Measurements from ENCODE around the gene ZSCAN9.

ZSCAN9 gene

GRCh38 chr6:28209753-28210535 is 15.1 kb upstream of the ZSCAN9 start:
- H3K9me3 ChIP-seq (replicated peaks; ENCODE audit: low read length), result no peaks in the 10 kb centered on the region
- peaks cover 19% of the 10 kb centered on the region for H3K4me1 ChIP-seq (ENCODE audit: control insufficient read depth, insufficient read depth, low read length)
- H3K27me3 ChIP-seq (ENCODE audit: control insufficient read depth, insufficient read depth, low read length), result peaks cover 73% of the 10 kb centered on the region
- H3K4me2 ChIP-seq (ENCODE audit: low read length), result no peak overlapping the region
- H3K4me3 ChIP-seq (ENCODE audit: low read length), result no peak overlapping the region
- H3K9ac ChIP-seq (ENCODE audit: low read depth, low read length), result no peak overlapping the region
- H3K36me3 ChIP-seq (ENCODE audit: insufficient read depth, low read length), result no peaks in the 10 kb centered on the region

GRCh38 chr6:28211840-28212509 is 13.1 kb upstream of the ZSCAN9 start:
- H3K9ac ChIP-seq (ENCODE audit: low read depth, low read length), result peak overlapping the region; percentile 74
- peaks cover 17% of the 10 kb centered on the region for H3K4me1 ChIP-seq (ENCODE audit: control insufficient read depth, insufficient read depth, low read length)
- no peaks in the 10 kb centered on the region for H3K36me3 ChIP-seq (ENCODE audit: insufficient read depth, low read length)
- peak overlapping the region; percentile 79 for H3K4me3 ChIP-seq (ENCODE audit: low read length)
- H3K4me2 ChIP-seq (ENCODE audit: low read length), result peak overlapping the region; percentile 91
- H3K27me3 ChIP-seq (ENCODE audit: control insufficient read depth, insufficient read depth, low read length), result peaks cover 62% of the 10 kb centered on the region
- H3K9me3 ChIP-seq (replicated peaks; ENCODE audit: low read length), result no peaks in the 10 kb centered on the region

GRCh38 chr6:28212510-28213212 is 12.4 kb upstream of the ZSCAN9 start:
- H3K36me3 ChIP-seq (ENCODE audit: insufficient read depth, low read length), result no peaks in the 10 kb centered on the region
- H3K4me3 ChIP-seq (ENCODE audit: low read length), result peak overlapping the region; percentile 79
- peaks cover 11% of the 10 kb centered on the region for H3K4me1 ChIP-seq (ENCODE audit: control insufficient read depth, insufficient read depth, low read length)
- H3K4me2 ChIP-seq (ENCODE audit: low read length), result peak overlapping the region; percentile 91
- no peaks in the 10 kb centered on the region for H3K9me3 ChIP-seq (replicated peaks; ENCODE audit: low read length)
- peaks cover 55% of the 10 kb centered on the region for H3K27me3 ChIP-seq (ENCODE audit: control insufficient read depth, insufficient read depth, low read length)
- peak overlapping the region; percentile 74 for H3K9ac ChIP-seq (ENCODE audit: low read depth, low read length)

GRCh38 chr6:28213213-28213523 is 11.9 kb upstream of the ZSCAN9 start:
- H3K4me1 ChIP-seq (ENCODE audit: control insufficient read depth, insufficient read depth, low read length), result peaks cover 6% of the 10 kb centered on the region
- no peaks in the 10 kb centered on the region for H3K9me3 ChIP-seq (replicated peaks; ENCODE audit: low read length)
- peak overlapping the region; percentile 79 for H3K4me3 ChIP-seq (ENCODE audit: low read length)
- H3K27me3 ChIP-seq (ENCODE audit: control insufficient read depth, insufficient read depth, low read length), result peaks cover 50% of the 10 kb centered on the region
- no peak overlapping the region for H3K9ac ChIP-seq (ENCODE audit: low read depth, low read length)
- peak overlapping the region; percentile 91 for H3K4me2 ChIP-seq (ENCODE audit: low read length)
- H3K36me3 ChIP-seq (ENCODE audit: insufficient read depth, low read length), result no peaks in the 10 kb centered on the region

- Histone ChIP-seq H3K4me1 (ENCODE audit: control insufficient read depth, insufficient read depth, low read length) (peaks cover 8% of the 10 kb centered on the region), H3K36me3 (ENCODE audit: insufficient read depth, low read length) (no peaks in the 10 kb centered on the region), H3K9me3 (replicated peaks; ENCODE audit: low read length) (no peaks in the 10 kb centered on the region), H3K27me3 (ENCODE audit: control insufficient read depth, insufficient read depth, low read length) (peaks cover 27% of the 10 kb centered on the region), H3K4me2 (ENCODE audit: low read length) (peak overlapping the region; percentile 3), H3K4me3 (ENCODE audit: low read length) (no peak overlapping the region), H3K9ac (ENCODE audit: low read depth, low read length) (no peak overlapping the region)
Observed at GRCh38 chr6:28215425-28215824, 9.7 kb upstream of the ZSCAN9 start.

- Histone ChIP-seq H3K27me3 (ENCODE audit: control insufficient read depth, insufficient read depth, low read length) (peaks cover 19% of the 10 kb centered on the region), H3K9me3 (replicated peaks; ENCODE audit: low read length) (no peaks in the 10 kb centered on the region), H3K4me1 (ENCODE audit: control insufficient read depth, insufficient read depth, low read length) (peaks cover 4% of the 10 kb centered on the region), H3K9ac (ENCODE audit: low read depth, low read length) (no peak overlapping the region), H3K4me2 (ENCODE audit: low read length) (no peak overlapping the region), H3K36me3 (ENCODE audit: insufficient read depth, low read length) (no peaks in the 10 kb centered on the region), H3K4me3 (ENCODE audit: low read length) (no peak overlapping the region)
Observed at GRCh38 chr6:28217890-28218289, 7.2 kb upstream of the ZSCAN9 start.

- Histone ChIP-seq H3K9ac (ENCODE audit: low read depth, low read length) (peak overlapping the region; percentile 80), H3K4me2 (ENCODE audit: low read length) (peak overlapping the region; percentile 88), H3K4me3 (ENCODE audit: low read length) (peak overlapping the region; percentile 78), H3K27me3 (ENCODE audit: control insufficient read depth, insufficient read depth, low read length) (peaks cover 19% of the 10 kb centered on the region), H3K4me1 (ENCODE audit: control insufficient read depth, insufficient read depth, low read length) (peaks cover 4% of the 10 kb centered on the region), H3K9me3 (replicated peaks; ENCODE audit: low read length) (no peaks in the 10 kb centered on the region), H3K36me3 (ENCODE audit: insufficient read depth, low read length) (no peaks in the 10 kb centered on the region)
Observed at GRCh38 chr6:28218312-28219248, 6.5 kb upstream of the ZSCAN9 start.

- Histone ChIP-seq H3K4me2 (ENCODE audit: low read length) (no peak overlapping the region), H3K9me3 (replicated peaks; ENCODE audit: low read length) (no peaks in the 10 kb centered on the region), H3K27me3 (ENCODE audit: control insufficient read depth, insufficient read depth, low read length) (peaks cover 10% of the 10 kb centered on the region), H3K9ac (ENCODE audit: low read depth, low read length) (no peak overlapping the region), H3K4me1 (ENCODE audit: control insufficient read depth, insufficient read depth, low read length) (peaks cover 8% of the 10 kb centered on the region), H3K36me3 (ENCODE audit: insufficient read depth, low read length) (no peaks in the 10 kb centered on the region), H3K4me3 (ENCODE audit: low read length) (no peak overlapping the region)
Observed at GRCh38 chr6:28220257-28221133, 4.6 kb upstream of the ZSCAN9 start.

GRCh38 chr6:28224131-28225055 is 682 bp upstream of the ZSCAN9 start:
- H3K27me3 ChIP-seq (ENCODE audit: control insufficient read depth, insufficient read depth, low read length), result peaks cover 7% of the 10 kb centered on the region
- H3K36me3 ChIP-seq (ENCODE audit: insufficient read depth, low read length), result peaks cover 24% of the 10 kb centered on the region
- peak overlapping the region; percentile 88 for H3K4me2 ChIP-seq (ENCODE audit: low read length)
- H3K9ac ChIP-seq (ENCODE audit: low read depth, low read length), result peak overlapping the region; percentile 92
- H3K9me3 ChIP-seq (replicated peaks; ENCODE audit: low read length), result no peaks in the 10 kb centered on the region
- peaks cover 12% of the 10 kb centered on the region for H3K4me1 ChIP-seq (ENCODE audit: control insufficient read depth, insufficient read depth, low read length)
- peak overlapping the region; percentile 96 for H3K4me3 ChIP-seq (ENCODE audit: low read length)

Data from skeletal muscle satellite cell (primary cell).